H1 (cell line): ENCODE measurements around the gene RGL3. TPM values are rescaled to one million over a fixed set of nuclear protein-coding genes. Genes with fewer than 3 reads are reported as not detected.

Source experiments
- ASH2L ChIP-seq: fragments of 200-600, 300-600 bp; sonication (generic); IDR thresholded peaks from one replicate; pipeline ENCODE4 v1.7.1; 2017; ENCODE audit warnings: low read length
- BCL11A ChIP-seq, 2 experiments: IDR thresholded peaks; one replicate each; pipeline ENCODE4 v1.6.1; 2011; ENCODE audit warnings: low read depth in 2 of 2, low read length in 2 of 2, mild to moderate bottlenecking in 2 of 2
- CHD2 ChIP-seq: IDR thresholded peaks from 2 replicates; pipeline ENCODE4 v1.6.1; 2012; ENCODE audit warnings: low read length, improper control_type of control experiment
- EZH2 ChIP-seq: fragments of 200-600 bp; sonication (generic); IDR thresholded peaks from 2 replicates; pipeline ENCODE4 v1.7.1; 2012; ENCODE audit warnings: low read depth, mild to moderate bottlenecking, moderate library complexity, low read length, inconsistent platforms; ENCODE audit not compliant: severe bottlenecking
- FOSL1 ChIP-seq: IDR thresholded peaks from 2 replicates; pipeline ENCODE4 v1.6.1; 2011; ENCODE audit warnings: mild to moderate bottlenecking, low read depth, low read length, moderate library complexity; ENCODE audit not compliant: insufficient read depth
- KDM4A ChIP-seq: IDR thresholded peaks from one replicate; pipeline ENCODE4 v1.7.1; 2012; ENCODE audit warnings: low read depth, mild to moderate bottlenecking, moderate library complexity, low read length, inconsistent platforms; ENCODE audit not compliant: severe bottlenecking
- NANOG ChIP-seq: IDR thresholded peaks from 2 replicates; pipeline ENCODE4 v1.6.1; 2011; ENCODE audit warnings: low read length, low read depth, mild to moderate bottlenecking, inconsistent platforms; ENCODE audit not compliant: insufficient read depth, poor library complexity, severe bottlenecking
- SAP30 ChIP-seq: fragments of 300-600 bp; sonication (generic); IDR thresholded peaks from 2 replicates; pipeline ENCODE4 v1.7.1; 2012; ENCODE audit warnings: low read length, moderate library complexity, mild to moderate bottlenecking, inconsistent platforms; ENCODE audit not compliant: insufficient read depth, insufficient replicate concordance
- SP4 ChIP-seq: IDR thresholded peaks from 2 replicates; pipeline ENCODE4 v1.6.1; 2012; ENCODE audit warnings: low read length, inconsistent platforms
- SRF ChIP-seq: IDR thresholded peaks from 2 replicates; pipeline ENCODE4 v1.6.1; 2011; ENCODE audit warnings: mild to moderate bottlenecking, low read depth, low read length, moderate library complexity
- SUZ12 ChIP-seq: fragments of 200-600 bp; sonication (generic); IDR thresholded peaks from 2 replicates; pipeline ENCODE4 v1.6.1; 2012; ENCODE audit warnings: mild to moderate bottlenecking, inconsistent platforms, low read length, moderate library complexity, mixed read lengths
- TBP ChIP-seq: IDR thresholded peaks from 2 replicates; pipeline ENCODE4 v1.6.1; 2011; ENCODE audit warnings: low read depth, low read length, improper control_type of control experiment
- YY1 ChIP-seq: IDR thresholded peaks from 2 replicates; pipeline ENCODE4 v1.6.1; 2011; ENCODE audit warnings: low read depth, mild to moderate bottlenecking, low read length
- ZNF274 ChIP-seq: IDR thresholded peaks from 2 replicates; pipeline ENCODE4 v1.7.0; 2012; ENCODE audit warnings: low read length, borderline replicate concordance; ENCODE audit errors: extremely low read depth
- polyA plus RNA-seq, 7 experiments: library from polyadenylated mRNA; depleted of rRNA in 3 of 7; stranded (reverse) in 5 of 7; unstranded in 2 of 7; fragments of >200 nt in 5 of 7; fragments of 200-250 nt in 2 of 7; gene quantifications; 1 replicate in 5 of 7; 2 replicates in 1 of 7; 4 replicates in 1 of 7; pipeline versions ENCODE4 v1.2.1 to v1.2.3, GENCODE V29; 2011 to 2013; ENCODE audit warnings: missing spikeins in 2 of 7, mixed read lengths in 2 of 7
- total RNA-seq: library from RNA; stranded (reverse); fragmentation: NEBNext Ultra II Directional; extraction: Animal tissue kit (Norgen Biotek cat#: 25700); gene quantifications from 2 replicates; pipeline ENCODE4 v1.2.1, GENCODE V29; 2021
- TF ChIP-seq, protein P1 (sequence below): IDR thresholded peaks from 2 replicates; pipeline ENCODE4 v1.6.1; 2012; ENCODE audit warnings: inconsistent platforms
- TF ChIP-seq, protein P2 (sequence below), 3 experiments: IDR thresholded peaks; 1 replicate in 2 of 3; 2 replicates in 1 of 3; pipeline versions ENCODE4 v1.5.1 to v1.6.1; 2011; ENCODE audit warnings: low read length in 3 of 3, mild to moderate bottlenecking in 3 of 3, inconsistent platforms in 2 of 3, low read depth in 1 of 3, moderate library complexity in 1 of 3; ENCODE audit not compliant: insufficient read depth in 1 of 3; ENCODE audit errors: control extremely low read depth in 1 of 3
- TF ChIP-seq, protein P3 (sequence below): IDR thresholded peaks from 2 replicates; pipeline ENCODE4 v1.6.1; 2011; ENCODE audit warnings: low read length, improper control_type of control experiment
- TF ChIP-seq, protein P4 (sequence below): IDR thresholded peaks from 2 replicates; pipeline ENCODE4 v1.6.1; 2012; ENCODE audit warnings: low read length, inconsistent platforms

RGL3 gene
- total and polyA plus RNA-seq, 2 of the 8 experiments (the other 6 are each of a cell fraction or from before 2014, with no cell fraction given) = 36.9 to 40.9 TPM

DNA sequence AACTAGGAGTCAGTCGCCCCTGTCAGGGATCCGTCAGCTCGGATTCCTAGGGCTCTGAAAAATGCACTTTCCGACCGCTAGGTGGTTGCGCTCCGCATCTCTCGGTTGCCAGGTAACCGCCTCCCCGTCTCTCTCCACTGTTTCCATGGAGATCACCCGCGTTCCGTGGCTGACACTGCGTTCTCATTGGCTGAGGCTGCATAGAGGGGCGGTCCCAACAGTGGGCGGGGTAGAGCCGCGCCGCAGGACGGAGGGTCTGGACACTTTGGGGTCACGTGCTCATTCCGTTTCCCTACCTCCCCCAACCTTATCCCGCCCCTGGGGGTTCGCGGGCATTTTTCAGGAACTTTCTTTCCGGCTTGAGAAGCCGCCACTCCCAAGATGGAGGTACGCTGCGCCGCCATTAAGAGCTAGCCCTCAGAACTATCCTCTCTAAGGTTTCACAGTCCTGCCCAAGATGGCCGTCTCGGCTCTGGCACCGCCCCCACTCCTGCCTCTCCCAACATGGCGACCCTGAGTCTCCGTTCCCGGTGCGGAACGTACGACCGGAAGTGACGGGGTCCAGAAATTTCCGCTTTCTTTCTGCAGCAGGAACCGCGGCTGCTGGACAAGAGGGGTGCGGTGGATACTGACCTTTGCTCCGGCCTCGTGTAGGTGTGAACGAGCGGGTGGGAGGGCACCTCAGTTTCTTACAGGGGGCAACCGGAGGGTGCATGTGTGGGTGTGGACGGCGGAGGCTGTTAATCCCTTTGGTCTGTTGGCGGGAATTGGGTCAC is 16.1 kb upstream of the RGL3 start, which contains the start of the genes ODAD3 and PRKCSH (continued):
- TF ChIP-seq BCL11A (IDR thresholded peaks at IDR 0.05; ENCODE audit: low read depth in 2 of 2, low read length in 2 of 2) (no peak), EZH2 (no peak), ZNF274 (no peak), ASH2L (peak; percentile 81), CHD2 (no peak), KDM4A (no peak), SUZ12 (no peak), YY1 (peak; percentile 100), TBP (peak; percentile 83), SAP30 (peak; percentile 91), SRF (no peak), FOSL1 (0 out of 2 replicates have a peak, but pooled peaks have one; percentile 36), NANOG (no peak), SP4 (peak; percentile 85; the same call in 1 of the 2 replicates)
- TF ChIP-seq, protein P1, sequence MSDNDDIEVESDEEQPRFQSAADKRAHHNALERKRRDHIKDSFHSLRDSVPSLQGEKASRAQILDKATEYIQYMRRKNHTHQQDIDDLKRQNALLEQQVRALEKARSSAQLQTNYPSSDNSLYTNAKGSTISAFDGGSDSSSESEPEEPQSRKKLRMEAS = no peak; the same call in 1 of the 2 replicates
- TF ChIP-seq, protein P2, sequence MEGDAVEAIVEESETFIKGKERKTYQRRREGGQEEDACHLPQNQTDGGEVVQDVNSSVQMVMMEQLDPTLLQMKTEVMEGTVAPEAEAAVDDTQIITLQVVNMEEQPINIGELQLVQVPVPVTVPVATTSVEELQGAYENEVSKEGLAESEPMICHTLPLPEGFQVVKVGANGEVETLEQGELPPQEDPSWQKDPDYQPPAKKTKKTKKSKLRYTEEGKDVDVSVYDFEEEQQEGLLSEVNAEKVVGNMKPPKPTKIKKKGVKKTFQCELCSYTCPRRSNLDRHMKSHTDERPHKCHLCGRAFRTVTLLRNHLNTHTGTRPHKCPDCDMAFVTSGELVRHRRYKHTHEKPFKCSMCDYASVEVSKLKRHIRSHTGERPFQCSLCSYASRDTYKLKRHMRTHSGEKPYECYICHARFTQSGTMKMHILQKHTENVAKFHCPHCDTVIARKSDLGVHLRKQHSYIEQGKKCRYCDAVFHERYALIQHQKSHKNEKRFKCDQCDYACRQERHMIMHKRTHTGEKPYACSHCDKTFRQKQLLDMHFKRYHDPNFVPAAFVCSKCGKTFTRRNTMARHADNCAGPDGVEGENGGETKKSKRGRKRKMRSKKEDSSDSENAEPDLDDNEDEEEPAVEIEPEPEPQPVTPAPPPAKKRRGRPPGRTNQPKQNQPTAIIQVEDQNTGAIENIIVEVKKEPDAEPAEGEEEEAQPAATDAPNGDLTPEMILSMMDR (IDR thresholded peaks at IDR 0.05; ENCODE audit: control extremely low read depth in 1 of 3, insufficient read depth in 1 of 3, low read depth in 1 of 3, low read length in 3 of 3) = peak; percentile 84 to 95 (median 86)
- TF ChIP-seq, protein P3, sequence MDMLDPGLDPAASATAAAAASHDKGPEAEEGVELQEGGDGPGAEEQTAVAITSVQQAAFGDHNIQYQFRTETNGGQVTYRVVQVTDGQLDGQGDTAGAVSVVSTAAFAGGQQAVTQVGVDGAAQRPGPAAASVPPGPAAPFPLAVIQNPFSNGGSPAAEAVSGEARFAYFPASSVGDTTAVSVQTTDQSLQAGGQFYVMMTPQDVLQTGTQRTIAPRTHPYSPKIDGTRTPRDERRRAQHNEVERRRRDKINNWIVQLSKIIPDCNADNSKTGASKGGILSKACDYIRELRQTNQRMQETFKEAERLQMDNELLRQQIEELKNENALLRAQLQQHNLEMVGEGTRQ = peak; percentile 91
- TF ChIP-seq, protein P4, sequence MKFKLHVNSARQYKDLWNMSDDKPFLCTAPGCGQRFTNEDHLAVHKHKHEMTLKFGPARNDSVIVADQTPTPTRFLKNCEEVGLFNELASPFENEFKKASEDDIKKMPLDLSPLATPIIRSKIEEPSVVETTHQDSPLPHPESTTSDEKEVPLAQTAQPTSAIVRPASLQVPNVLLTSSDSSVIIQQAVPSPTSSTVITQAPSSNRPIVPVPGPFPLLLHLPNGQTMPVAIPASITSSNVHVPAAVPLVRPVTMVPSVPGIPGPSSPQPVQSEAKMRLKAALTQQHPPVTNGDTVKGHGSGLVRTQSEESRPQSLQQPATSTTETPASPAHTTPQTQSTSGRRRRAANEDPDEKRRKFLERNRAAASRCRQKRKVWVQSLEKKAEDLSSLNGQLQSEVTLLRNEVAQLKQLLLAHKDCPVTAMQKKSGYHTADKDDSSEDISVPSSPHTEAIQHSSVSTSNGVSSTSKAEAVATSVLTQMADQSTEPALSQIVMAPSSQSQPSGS = no peak
